ENCODE measurements around the gene CORIN. TPM values are rescaled to one million over a fixed set of nuclear protein-coding genes. Genes with fewer than 3 reads are reported as not detected.

Gene CORIN
- total and polyA plus RNA-seq, 7 experiments from 2014 or later, result 0.07 to 0.19 (median 0.08) TPM; not detected in 4

DNA sequence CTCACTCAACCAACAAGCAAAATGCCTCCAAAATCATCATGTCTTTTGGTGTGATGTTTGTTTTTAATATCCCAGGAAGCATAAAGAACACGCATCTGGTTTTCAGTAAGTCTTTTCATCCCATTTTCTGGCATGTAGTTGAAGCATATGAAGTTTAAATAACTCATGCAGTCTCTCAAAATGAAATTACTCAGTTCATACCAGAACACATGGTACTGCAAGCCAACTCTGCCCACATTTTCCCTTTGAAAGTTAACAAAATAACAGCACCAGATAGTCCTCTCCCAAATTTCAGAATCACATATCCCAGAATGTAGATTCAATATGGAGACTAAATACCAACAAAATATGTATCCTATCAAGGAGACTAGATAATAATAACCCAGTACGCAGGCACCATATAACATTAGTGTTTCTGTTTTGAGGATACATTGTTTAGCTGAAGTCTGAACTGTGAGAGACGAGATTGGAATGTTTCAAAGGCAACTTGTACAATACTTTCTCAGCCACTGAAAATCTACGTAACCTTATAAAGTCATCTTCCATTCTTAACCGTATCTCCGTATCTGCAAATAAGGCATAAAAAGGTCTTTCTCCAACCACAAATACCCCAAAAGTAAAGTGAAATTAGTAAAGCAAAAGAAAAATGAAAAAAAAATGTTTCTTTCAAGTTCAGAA, 23.1 kb downstream of the CORIN start:
- DNase-seq (no peak), ATAC-seq (no peak)
- Histone ChIP-seq H3K36me3 (ENCODE audit: control insufficient read depth in 2 of 3, insufficient read depth in 3 of 3, low read length in 3 of 3) (no peaks in the 10 kb centered on the region), H3K27ac (ENCODE audit: low read depth, low read length) (no peak overlapping the region), H3K27me3 (ENCODE audit: control insufficient read depth in 2 of 2, insufficient read depth in 2 of 2, low read length in 2 of 2) (no peaks in the 10 kb centered on the region), H3K4me3 (ENCODE audit: low read length) (no peak overlapping the region), H3K9me3 (ENCODE audit: control insufficient read depth in 2 of 3, low read length in 3 of 3) (no peaks in the 10 kb centered on the region), H3K4me1 (ENCODE audit: control insufficient read depth in 2 of 2, insufficient read depth in 2 of 2, low read length in 2 of 2) (no peaks in the 10 kb centered on the region)
- ChIA-PET CTCF (no interaction called here), POLR2A (no interaction called here)
- Mint-ChIP-seq H3K4me1 (peaks cover 0 to 7% (median 0%) of the 10 kb centered on the region in 7 donors), H3K4me3 (no peak overlapping the region), H3K27me3 (peaks cover 24 to 32% (median 30%) of the 10 kb centered on the region in 5 donors), H3K36me3 (peaks cover 0 to 5% (median 0%) of the 10 kb centered on the region in 5 donors), H3K27ac (no peak overlapping the region), H3K9me3 (peaks cover 0 to 4% (median 0%) of the 10 kb centered on the region in 11 donors)
- intact Hi-C loops (cut with micrococcal nuclease), result no loop called here

DNA sequence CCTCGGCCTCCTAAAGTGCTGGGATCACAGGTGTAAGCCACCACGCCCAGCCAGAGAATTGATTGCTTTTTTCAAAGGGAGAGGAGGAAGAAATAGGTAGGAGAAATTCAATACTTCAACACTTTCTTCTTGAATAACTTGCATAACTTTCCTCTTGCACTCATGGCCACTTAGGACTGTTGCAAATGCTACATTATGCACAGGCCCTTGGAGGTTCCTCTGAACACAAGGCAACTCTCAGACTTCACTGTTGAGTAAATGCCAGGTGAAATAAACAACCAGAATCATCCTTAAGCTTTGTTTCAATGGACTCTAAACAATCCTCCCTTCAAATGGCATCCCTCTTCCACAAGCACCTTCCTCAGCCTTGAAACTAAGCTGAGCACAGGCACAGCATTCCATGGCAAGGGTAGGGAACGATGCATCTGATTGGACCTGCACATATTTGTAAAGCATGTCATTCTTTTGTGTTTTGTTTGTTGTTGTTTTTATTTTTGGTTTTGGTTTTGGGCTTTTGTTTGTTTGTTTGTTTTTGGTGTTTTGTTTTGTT, 28.1 kb downstream of the CORIN start:
- no peaks in the 10 kb centered on the region for H3K4me1 Mint-ChIP-seq
- no peak overlapping the region for H3K27ac ChIP-seq (ENCODE audit: low read depth, low read length)
- ChIA-PET POLR2A (no interaction called here), CTCF (no interaction called here)
- H3K4me3 ChIP-seq (ENCODE audit: low read length), result no peak overlapping the region
- no peaks in the 10 kb centered on the region for H3K9me3 ChIP-seq (ENCODE audit: control insufficient read depth in 2 of 3, low read length in 3 of 3)
- peaks cover 10 to 27% (median 22%) of the 10 kb centered on the region in 5 donors for H3K27me3 Mint-ChIP-seq
- no peaks in the 10 kb centered on the region for H3K36me3 Mint-ChIP-seq
- intact Hi-C loops (cut with micrococcal nuclease), result no loop called here
- H3K27me3 ChIP-seq (ENCODE audit: control insufficient read depth in 2 of 2, insufficient read depth in 2 of 2, low read length in 2 of 2), result no peaks in the 10 kb centered on the region
- H3K4me3 Mint-ChIP-seq, result no peak overlapping the region
- no peak for ATAC-seq
- H3K9me3 Mint-ChIP-seq, result peaks cover 0 to 3% (median 0%) of the 10 kb centered on the region in 11 donors
- H3K4me1 ChIP-seq (ENCODE audit: control insufficient read depth in 2 of 2, insufficient read depth in 2 of 2, low read length in 2 of 2), result no peaks in the 10 kb centered on the region
- no peaks in the 10 kb centered on the region for H3K36me3 ChIP-seq (ENCODE audit: control insufficient read depth in 2 of 3, insufficient read depth in 3 of 3, low read length in 3 of 3)
- no peak for DNase-seq
- no peak overlapping the region for H3K27ac Mint-ChIP-seq

DNA sequence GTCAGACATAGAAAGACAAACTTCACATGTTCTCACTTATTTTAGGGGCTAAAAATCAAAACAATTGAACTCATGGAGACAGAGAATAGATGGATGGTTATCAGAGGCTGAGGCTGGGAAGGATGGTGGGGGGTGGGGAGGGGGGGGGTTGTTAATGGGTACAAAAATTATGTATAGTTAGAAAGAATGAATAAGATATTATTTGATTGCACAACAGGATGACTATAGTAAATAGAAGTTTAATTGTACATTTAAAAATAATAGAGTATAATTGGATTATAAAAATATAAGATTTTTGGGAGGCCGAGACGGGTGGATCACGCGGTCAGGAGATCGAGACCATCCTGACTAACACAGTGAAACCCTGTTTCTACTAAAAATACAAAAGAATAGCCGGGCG, 33.3 kb downstream of the CORIN start:
- POLR2A ChIA-PET, result no interaction called here
- H3K4me3 Mint-ChIP-seq, result no peak overlapping the region
- peaks cover 0 to 16% (median 6%) of the 10 kb centered on the region in 5 donors for H3K27me3 Mint-ChIP-seq
- intact Hi-C loops (cut with micrococcal nuclease), result no loop called here
- Histone ChIP-seq H3K4me1 (ENCODE audit: control insufficient read depth in 2 of 2, insufficient read depth in 2 of 2, low read length in 2 of 2) (no peaks in the 10 kb centered on the region), H3K9me3 (ENCODE audit: control insufficient read depth in 2 of 3, low read length in 3 of 3) (no peaks in the 10 kb centered on the region), H3K4me3 (ENCODE audit: low read length) (no peak overlapping the region), H3K27me3 (ENCODE audit: control insufficient read depth in 2 of 2, insufficient read depth in 2 of 2, low read length in 2 of 2) (no peaks in the 10 kb centered on the region), H3K27ac (ENCODE audit: low read depth, low read length) (no peak overlapping the region), H3K36me3 (ENCODE audit: control insufficient read depth in 2 of 3, insufficient read depth in 3 of 3, low read length in 3 of 3) (no peaks in the 10 kb centered on the region)
- H3K9me3 Mint-ChIP-seq, result peaks cover 0 to 5% (median 0%) of the 10 kb centered on the region in 11 donors
- CTCF ChIA-PET, result no interaction called here
- H3K4me1 Mint-ChIP-seq, result peaks cover 0 to 1% (median 0%) of the 10 kb centered on the region in 7 donors
- DNase-seq (no peak), ATAC-seq (no peak)
- no peak overlapping the region for H3K27ac Mint-ChIP-seq
- no peaks in the 10 kb centered on the region for H3K36me3 Mint-ChIP-seq

DNA sequence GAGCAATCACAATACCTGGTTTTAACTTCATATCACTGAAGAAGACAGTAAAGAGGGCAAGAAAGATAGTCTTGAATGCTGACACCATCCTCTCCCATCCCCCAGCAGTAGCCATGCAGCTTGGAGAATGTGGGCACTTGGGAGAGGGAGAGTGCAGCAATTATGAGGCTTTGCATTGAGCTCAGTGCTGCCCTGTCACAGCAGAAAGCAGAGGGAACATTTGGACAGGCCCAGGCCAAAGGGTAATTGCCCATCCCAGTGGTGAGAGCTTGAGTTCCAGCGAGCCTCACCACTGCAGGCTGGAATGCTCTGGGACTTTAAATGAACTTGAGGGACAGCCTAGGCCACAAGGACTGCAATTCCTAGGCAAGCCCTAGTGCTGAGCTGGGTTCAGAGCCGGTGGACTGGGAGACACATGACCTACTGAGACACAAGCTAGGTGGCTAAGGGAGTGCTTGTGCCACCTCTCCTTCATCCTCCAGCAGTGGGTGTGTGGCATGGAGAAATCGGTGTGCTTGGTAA, 36.3 kb downstream of the CORIN start:
- DNase-seq (no peak), ATAC-seq (no peak)
- Mint-ChIP-seq H3K9me3 (peaks cover 0 to 5% (median 0%) of the 10 kb centered on the region in 11 donors), H3K4me1 (peaks cover 0 to 1% (median 0%) of the 10 kb centered on the region in 7 donors), H3K27me3 (peaks cover 0 to 10% (median 6%) of the 10 kb centered on the region in 5 donors), H3K36me3 (no peaks in the 10 kb centered on the region), H3K4me3 (no peak overlapping the region), H3K27ac (no peak overlapping the region)
- Histone ChIP-seq H3K4me3 (ENCODE audit: low read length) (no peak overlapping the region), H3K9me3 (ENCODE audit: control insufficient read depth in 2 of 3, low read length in 3 of 3) (no peaks in the 10 kb centered on the region), H3K27me3 (ENCODE audit: control insufficient read depth in 2 of 2, insufficient read depth in 2 of 2, low read length in 2 of 2) (no peaks in the 10 kb centered on the region), H3K4me1 (ENCODE audit: control insufficient read depth in 2 of 2, insufficient read depth in 2 of 2, low read length in 2 of 2) (no peaks in the 10 kb centered on the region), H3K27ac (ENCODE audit: low read depth, low read length) (no peak overlapping the region), H3K36me3 (ENCODE audit: control insufficient read depth in 2 of 3, insufficient read depth in 3 of 3, low read length in 3 of 3) (no peaks in the 10 kb centered on the region)
- intact Hi-C loops (cut with micrococcal nuclease), result no loop called here
- ChIA-PET CTCF (no interaction called here), POLR2A (no interaction called here)

DNA sequence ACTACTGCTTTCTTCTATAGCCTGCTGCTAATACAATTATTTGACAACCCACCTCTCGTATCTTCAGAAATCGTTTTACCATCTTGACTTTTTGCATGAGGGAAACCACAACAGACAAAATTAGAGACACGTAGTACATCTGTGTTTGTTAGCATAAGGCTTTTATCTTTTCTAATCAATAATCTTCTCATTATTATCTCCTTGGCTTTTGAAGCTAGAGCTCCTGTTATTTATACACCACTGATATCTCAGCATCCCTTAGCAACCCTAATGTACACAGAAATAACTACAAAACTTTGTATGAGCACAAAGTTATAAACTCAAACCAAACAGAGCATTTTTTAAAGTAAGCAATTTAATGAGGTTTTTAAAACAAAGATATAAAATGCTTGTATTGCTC, 39.7 kb downstream of the CORIN start:
- Histone ChIP-seq H3K4me1 (ENCODE audit: control insufficient read depth in 2 of 2, insufficient read depth in 2 of 2, low read length in 2 of 2) (no peaks in the 10 kb centered on the region), H3K27ac (ENCODE audit: low read depth, low read length) (no peak overlapping the region), H3K4me3 (ENCODE audit: low read length) (no peak overlapping the region), H3K27me3 (ENCODE audit: control insufficient read depth in 2 of 2, insufficient read depth in 2 of 2, low read length in 2 of 2) (no peaks in the 10 kb centered on the region), H3K9me3 (ENCODE audit: control insufficient read depth in 2 of 3, low read length in 3 of 3) (no peaks in the 10 kb centered on the region), H3K36me3 (ENCODE audit: control insufficient read depth in 2 of 3, insufficient read depth in 3 of 3, low read length in 3 of 3) (no peaks in the 10 kb centered on the region)
- CTCF ChIA-PET, result no interaction called here
- ATAC-seq (no peak), DNase-seq (no peak)
- no peak overlapping the region for H3K27ac Mint-ChIP-seq
- no peaks in the 10 kb centered on the region for H3K9me3 Mint-ChIP-seq
- H3K4me3 Mint-ChIP-seq, result no peak overlapping the region
- no peaks in the 10 kb centered on the region for H3K36me3 Mint-ChIP-seq
- H3K4me1 Mint-ChIP-seq, result no peaks in the 10 kb centered on the region
- POLR2A ChIA-PET, result no interaction called here
- intact Hi-C loops (cut with micrococcal nuclease), result no loop called here
- H3K27me3 Mint-ChIP-seq, result peaks cover 0 to 16% (median 0%) of the 10 kb centered on the region in 5 donors

DNA sequence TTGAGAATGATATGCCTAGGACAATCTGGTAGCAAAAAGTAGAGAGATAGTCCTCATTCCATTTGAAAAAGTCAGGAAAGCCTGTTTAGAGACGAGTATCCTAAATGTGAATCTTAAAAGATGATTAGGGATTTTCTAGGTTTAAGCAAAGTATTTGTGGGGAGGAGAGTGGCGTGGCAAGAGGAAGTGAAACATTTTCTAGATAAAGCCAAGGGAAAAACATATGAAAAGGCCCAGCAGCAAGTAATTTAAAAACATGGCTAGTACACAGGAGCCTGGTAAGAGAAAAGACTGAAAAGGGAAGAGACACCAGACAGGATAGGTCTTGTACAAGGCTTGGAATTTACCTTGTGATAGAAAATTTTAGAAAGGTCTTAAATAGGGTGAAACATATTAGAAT, 45.9 kb downstream of the CORIN start:
- ChIA-PET CTCF (no interaction called here), POLR2A (no interaction called here)
- peaks cover 0 to 1% (median 0%) of the 10 kb centered on the region in 7 donors for H3K4me1 Mint-ChIP-seq
- no peaks in the 10 kb centered on the region for H3K9me3 Mint-ChIP-seq
- no peak overlapping the region for H3K27ac Mint-ChIP-seq
- H3K36me3 Mint-ChIP-seq, result no peaks in the 10 kb centered on the region
- Histone ChIP-seq H3K4me1 (ENCODE audit: control insufficient read depth in 2 of 2, insufficient read depth in 2 of 2, low read length in 2 of 2) (no peaks in the 10 kb centered on the region), H3K27me3 (ENCODE audit: control insufficient read depth in 2 of 2, insufficient read depth in 2 of 2, low read length in 2 of 2) (no peaks in the 10 kb centered on the region), H3K9me3 (ENCODE audit: control insufficient read depth in 2 of 3, low read length in 3 of 3) (no peaks in the 10 kb centered on the region), H3K36me3 (ENCODE audit: control insufficient read depth in 2 of 3, insufficient read depth in 3 of 3, low read length in 3 of 3) (no peaks in the 10 kb centered on the region), H3K4me3 (ENCODE audit: low read length) (no peak overlapping the region), H3K27ac (ENCODE audit: low read depth, low read length) (no peak overlapping the region)
- no peak for DNase-seq
- ATAC-seq, result no peak
- peaks cover 0 to 12% (median 0%) of the 10 kb centered on the region in 5 donors for H3K27me3 Mint-ChIP-seq
- H3K4me3 Mint-ChIP-seq, result no peak overlapping the region
- intact Hi-C loops (cut with micrococcal nuclease), result no loop called here

DNA sequence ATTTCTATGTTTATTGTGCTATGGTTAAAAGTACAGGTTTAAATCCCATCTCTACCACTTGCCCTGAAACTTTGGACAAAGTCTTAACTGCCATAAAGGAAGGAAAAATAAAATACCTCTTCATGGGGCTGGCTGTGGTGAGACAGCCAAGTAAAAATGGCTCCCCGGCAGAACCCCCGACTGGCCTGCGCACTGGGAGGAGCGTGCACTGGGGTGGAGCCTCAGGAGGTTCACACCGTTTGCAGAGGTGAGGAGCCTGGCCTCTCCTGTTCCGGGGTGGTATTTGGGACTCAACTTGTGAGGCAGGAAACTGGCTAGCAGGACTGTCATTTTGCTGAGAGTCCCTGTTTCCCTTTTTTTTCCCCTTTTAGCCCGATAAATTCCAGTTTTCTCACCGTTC, 47.8 kb downstream of the CORIN start:
- Mint-ChIP-seq H3K4me3 (no peak overlapping the region), H3K36me3 (no peaks in the 10 kb centered on the region), H3K9me3 (no peaks in the 10 kb centered on the region), H3K4me1 (peaks cover 0 to 1% (median 0%) of the 10 kb centered on the region in 7 donors), H3K27ac (no peak overlapping the region), H3K27me3 (peaks cover 0 to 11% (median 3%) of the 10 kb centered on the region in 5 donors)
- Histone ChIP-seq H3K27ac (ENCODE audit: low read depth, low read length) (no peak overlapping the region), H3K27me3 (ENCODE audit: control insufficient read depth in 2 of 2, insufficient read depth in 2 of 2, low read length in 2 of 2) (no peaks in the 10 kb centered on the region), H3K9me3 (ENCODE audit: control insufficient read depth in 2 of 3, low read length in 3 of 3) (no peaks in the 10 kb centered on the region), H3K4me3 (ENCODE audit: low read length) (no peak overlapping the region), H3K36me3 (ENCODE audit: control insufficient read depth in 2 of 3, insufficient read depth in 3 of 3, low read length in 3 of 3) (no peaks in the 10 kb centered on the region), H3K4me1 (ENCODE audit: control insufficient read depth in 2 of 2, insufficient read depth in 2 of 2, low read length in 2 of 2) (no peaks in the 10 kb centered on the region)
- CTCF ChIA-PET, result no interaction called here
- no peak for ATAC-seq
- no peak for DNase-seq
- intact Hi-C loops (cut with micrococcal nuclease), result no loop called here
- POLR2A ChIA-PET, result no interaction called here

Data from naive thymus-derived CD4-positive, alpha-beta T cell (primary cell).